ENCODE data around the gene CYSTM1.

Gene CYSTM1

DNA sequence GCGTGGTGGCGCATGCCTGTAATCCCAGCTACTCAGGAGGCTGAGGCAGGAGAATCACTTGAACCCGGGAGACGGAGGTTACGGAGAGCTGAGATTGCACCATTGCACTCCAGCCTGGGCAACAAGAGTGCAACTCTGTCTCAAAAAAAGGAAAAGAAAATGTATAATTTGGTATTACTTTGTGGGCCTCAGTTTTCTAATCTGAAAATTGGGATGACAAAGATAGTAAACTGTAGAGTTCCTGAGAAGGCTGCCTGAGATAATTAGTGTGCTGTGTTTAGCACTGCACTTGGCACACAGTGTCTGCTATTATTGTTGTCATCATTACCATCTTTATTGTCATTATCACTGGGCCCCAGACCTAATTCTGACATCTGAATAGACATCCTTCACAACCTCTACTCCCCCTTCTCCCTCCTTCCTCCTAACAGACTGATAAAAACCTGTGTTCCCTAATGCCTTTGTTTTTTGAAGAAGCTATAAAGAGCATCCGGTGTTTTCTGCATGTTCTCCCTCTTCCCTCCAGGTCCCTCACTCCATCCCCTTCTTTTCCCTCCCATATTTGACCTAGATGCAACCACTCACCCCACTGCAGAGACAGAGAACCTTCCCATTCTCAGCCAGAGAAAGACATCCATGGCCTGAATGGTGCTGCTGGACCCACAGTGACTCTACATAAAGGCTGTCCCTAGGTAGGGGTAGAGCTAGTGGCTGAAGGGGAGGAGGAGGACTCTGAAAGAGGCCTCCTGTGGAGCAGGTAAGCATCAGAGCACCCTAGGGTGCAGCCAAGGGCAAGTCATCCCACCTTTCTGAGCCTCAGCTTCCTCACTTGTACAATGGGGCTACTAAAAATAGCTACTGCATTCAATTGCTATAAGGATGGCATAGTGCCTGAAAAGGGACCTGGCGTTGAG is 15.7 kb upstream of the CYSTM1 start:
- TF ChIP-seq CTCF (IDR thresholded peaks at IDR 0.05; ENCODE audit: low read depth, low read length) = no peak
- DNase-seq (ENCODE audit: extremely low read depth, low read depth) = no peak

- no peak for DNase-seq (ENCODE audit: extremely low read depth, low read depth)
- TF ChIP-seq CTCF (IDR thresholded peaks at IDR 0.05; ENCODE audit: low read depth, low read length) = no peak
Measured at GRCh38 chr5:140162275-140162674, 12.7 kb upstream of the CYSTM1 start.

DNA sequence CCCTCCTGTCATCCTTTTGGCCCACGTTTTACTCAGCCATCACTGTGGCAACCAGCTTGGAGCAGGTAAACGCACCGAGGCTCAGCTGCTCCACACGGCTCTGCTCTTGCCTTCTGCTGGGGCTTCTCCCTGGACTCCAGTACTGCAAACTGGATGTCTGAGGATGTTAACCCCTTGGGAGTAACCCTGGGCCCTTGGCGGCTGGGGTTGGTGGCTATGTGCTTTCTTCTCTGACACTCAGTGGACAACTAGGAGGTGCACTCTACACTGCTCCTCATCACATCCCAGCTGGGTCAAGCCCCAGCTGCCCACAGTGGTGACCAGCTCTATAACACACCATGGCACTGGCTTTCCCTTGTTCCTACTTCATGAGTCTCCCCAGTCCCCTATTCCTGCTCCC is 12.2 kb upstream of the CYSTM1 start:
- TF ChIP-seq CTCF (IDR thresholded peaks at IDR 0.05; ENCODE audit: low read depth, low read length) = no peak
- DNase-seq (ENCODE audit: extremely low read depth, low read depth) = no peak

- no peak for TF ChIP-seq CTCF (IDR thresholded peaks at IDR 0.05; ENCODE audit: low read depth, low read length)
Measured at GRCh38 chr5:140165101-140165922, 9.7 kb upstream of the CYSTM1 start.

GRCh38 chr5:140165923-140166270 is 9.1 kb upstream of the CYSTM1 start:
- no peak for DNase-seq (ENCODE audit: extremely low read depth, low read depth)
- TF ChIP-seq CTCF (IDR thresholded peaks at IDR 0.05; ENCODE audit: low read depth, low read length) = no peak

More at GRCh38 chr5:140165101-140165922, 9.7 kb upstream of the CYSTM1 start:
- no peak for DNase-seq (ENCODE audit: extremely low read depth, low read depth)

- TF ChIP-seq CTCF (IDR thresholded peaks at IDR 0.05; ENCODE audit: low read depth, low read length) = no peak
- no peak for DNase-seq (ENCODE audit: extremely low read depth, low read depth)
Measured at GRCh38 chr5:140166911-140167310, 8.1 kb upstream of the CYSTM1 start.

- TF ChIP-seq CTCF (IDR thresholded peaks at IDR 0.05; ENCODE audit: low read depth, low read length) = no peak
- DNase-seq (ENCODE audit: extremely low read depth, low read depth) = no peak
Measured at GRCh38 chr5:140168371-140168770, 6.6 kb upstream of the CYSTM1 start.
